ENCODE measurements around the gene ZC3H7B. TPM values are rescaled to one million over a fixed set of nuclear protein-coding genes. Genes with fewer than 3 reads are reported as not detected.
A peak's percentile ranks its signal among the peaks of the same experiment; 100 is the strongest.

The ZC3H7B gene
- total RNA-seq, 1 experiment from 2014 or later, result 58.7 TPM

DNA sequence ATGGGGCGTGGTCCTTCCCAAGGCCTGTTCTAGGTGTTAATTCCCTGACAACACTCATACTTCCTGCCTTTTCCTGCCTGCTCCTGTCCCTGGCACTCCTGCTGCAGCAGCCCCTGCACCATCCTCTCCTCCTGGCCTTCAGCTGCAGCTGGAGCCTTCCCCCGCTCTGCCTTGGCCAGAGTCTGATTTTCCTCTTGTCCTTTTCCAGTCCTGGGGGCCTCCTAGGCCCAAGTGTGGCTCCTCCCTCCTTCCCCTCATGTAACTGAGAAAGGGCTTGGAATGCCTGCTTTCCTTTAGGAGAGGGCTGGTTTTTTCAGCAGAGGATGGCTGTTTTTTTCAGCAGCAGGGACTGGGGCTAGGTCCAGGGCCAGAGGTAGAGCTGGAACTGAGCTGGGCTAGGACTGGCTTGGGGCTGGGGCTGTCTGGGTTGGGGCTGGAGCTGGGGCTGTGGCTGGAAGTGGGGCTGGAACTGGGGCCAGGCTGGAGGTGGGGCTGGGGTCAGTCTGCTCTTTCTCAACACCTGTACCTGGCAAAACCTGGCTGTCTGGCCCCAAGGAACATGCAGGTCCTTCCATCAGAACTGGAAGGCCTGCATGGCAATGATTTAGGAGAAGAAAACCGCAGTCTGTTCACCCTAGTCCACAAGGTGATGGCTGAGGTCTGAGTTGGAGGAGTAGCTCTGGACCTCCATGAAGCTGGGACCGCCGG is 23.6 kb downstream of the ZC3H7B start:
- no peak for DNase-seq (ENCODE audit: low read depth)

DNA sequence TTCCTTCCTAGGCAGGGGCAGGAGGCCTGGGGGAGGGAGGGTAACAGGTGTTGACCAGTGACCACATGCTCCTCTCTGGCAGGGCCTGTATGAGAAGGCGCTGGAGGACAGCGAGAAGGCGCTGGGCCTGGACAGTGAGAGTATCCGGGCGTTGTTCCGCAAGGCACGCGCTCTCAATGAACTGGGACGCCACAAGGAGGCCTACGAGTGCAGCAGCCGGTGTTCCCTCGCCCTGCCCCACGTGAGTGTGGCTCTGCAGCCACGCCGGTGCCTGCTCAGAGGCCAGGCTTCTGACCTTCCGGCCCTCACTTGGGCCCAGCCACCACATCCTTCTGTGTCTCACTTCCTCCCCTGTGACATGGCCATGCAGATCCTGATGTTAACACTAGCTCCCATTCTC is 25.8 kb downstream of the ZC3H7B start:
- DNase-seq (ENCODE audit: low read depth), result peak; percentile 57

DNA sequence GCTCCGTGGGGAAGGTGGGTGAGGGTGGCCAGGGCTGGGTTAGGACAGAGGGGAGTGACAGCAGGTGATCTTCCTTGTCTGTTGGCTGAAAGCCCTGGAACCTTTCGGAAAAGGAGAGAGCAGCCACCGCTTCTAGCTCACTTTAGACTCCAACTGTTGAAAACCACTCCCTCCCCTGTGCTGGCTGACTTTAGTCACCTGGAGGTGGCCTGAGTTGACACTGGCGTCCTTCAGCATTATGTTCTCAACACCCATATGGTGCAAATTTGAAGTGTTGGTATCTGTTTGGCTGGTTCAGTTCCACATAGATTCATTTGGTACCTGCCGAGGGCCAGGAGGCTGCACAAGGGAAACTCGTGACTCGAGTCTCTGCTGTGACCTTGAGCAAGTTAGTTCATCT is 28.8 kb downstream of the ZC3H7B start:
- no peak for DNase-seq (ENCODE audit: low read depth)

DNA sequence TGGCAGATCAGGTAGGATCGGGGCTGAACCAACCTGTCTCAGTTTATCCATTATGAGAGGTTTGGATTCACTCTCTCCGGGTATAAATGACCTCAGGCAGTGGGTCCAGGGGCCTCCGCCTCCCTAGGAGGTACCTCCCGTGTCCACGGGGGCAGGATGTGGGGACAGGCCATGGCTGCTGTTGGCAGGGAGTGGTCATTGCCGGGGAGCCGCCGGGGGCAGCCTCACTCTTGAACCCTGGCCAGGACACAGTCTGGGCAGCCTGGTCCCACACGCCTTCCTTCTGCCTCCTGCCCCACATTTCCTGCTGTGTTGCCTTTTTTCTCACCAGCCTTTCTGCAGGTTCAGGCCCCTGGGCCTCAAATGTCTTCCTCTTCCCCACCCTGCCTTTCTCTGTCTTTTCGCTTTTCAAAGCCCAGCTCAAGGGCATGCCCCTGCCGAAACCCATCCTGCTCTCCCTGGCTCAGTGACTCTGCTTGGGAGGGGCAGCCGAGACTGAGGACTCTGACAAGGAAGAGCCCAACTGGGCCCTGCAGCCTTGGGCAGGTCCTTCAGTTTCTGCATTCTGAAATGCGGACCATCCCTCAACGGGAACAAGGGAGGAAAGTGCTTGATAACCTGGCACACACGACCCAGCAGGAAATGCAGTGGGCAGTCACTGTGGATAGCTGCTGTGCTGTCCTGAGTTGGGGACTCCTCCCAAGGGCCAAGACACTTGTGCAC is 31.1 kb downstream of the ZC3H7B start:
- DNase-seq (ENCODE audit: low read depth), result no peak

DNA sequence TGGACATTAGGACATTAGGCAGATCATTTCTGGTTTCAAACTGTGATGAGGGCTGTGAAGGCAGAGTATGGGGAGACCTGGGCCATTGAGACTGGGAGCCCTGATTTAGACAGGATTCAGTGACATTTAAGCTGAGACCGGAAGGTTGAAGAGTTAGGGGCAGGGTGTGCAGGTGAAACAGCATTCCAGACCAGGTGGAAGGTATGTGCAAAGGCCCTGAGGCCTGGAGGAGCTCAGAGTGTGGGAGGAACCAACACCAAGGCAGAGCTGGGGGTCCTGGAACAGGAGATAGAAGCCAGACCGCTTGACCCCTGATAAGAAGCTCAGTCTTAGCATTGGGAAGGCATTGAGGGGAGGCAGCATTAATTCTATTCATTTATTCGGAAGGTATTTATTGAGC is 32.5 kb downstream of the ZC3H7B start:
- DNase-seq (ENCODE audit: low read depth), result no peak

DNA sequence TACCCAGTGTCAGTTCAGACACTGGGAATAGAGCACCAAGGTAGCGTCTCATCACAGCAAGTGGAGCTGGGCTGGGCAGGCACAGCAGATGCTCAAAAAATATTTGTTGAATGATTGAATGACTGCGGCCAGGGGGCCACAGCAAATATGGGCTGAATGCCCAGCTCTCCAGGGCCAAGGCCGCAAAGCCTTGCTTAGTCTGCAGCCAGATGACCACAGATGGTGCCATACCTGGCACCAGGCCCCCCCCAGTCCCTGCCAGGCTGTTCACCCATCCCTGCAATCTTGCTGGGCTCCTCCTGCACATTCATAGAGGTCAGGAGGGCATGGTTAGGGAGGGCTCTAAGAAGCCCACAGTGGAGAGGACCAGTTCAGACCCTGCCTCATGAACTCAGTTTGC is 32.9 kb downstream of the ZC3H7B start:
- DNase-seq (ENCODE audit: low read depth), result no peak

DNA sequence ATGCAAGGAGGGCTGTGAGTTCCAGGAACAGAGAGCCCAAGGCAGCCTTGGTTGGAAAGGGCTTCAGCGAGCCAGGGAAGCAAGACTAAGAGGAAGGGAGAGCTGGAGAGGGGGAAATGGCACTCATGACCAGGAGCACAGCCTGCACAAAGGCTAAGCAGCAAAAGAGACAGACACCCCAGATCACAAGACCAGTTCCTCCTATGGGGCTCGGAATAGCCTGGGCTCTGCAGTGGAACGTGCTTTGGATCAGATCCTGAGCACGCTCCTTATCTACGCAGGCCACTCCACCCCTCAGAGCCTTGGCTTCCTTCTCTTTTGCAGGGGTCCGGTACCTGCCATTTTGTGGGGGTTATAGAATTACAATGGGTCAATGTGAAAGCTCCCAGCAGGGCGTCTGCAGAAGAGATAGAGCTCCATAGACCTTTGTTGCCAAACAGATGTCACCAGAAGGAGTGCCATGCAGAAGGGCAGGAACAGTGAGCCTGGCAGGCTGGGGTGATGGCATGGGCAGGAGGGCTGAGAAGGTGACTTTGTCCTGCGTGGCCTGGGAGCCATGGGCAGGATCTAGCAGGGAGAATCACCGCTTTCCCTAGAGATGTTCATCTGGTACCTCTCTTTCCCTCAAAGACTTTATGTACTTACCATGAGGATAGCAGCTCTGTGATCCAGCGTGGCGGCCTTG is 33.8 kb downstream of the ZC3H7B start:
- no peak for DNase-seq (ENCODE audit: low read depth)

DNA sequence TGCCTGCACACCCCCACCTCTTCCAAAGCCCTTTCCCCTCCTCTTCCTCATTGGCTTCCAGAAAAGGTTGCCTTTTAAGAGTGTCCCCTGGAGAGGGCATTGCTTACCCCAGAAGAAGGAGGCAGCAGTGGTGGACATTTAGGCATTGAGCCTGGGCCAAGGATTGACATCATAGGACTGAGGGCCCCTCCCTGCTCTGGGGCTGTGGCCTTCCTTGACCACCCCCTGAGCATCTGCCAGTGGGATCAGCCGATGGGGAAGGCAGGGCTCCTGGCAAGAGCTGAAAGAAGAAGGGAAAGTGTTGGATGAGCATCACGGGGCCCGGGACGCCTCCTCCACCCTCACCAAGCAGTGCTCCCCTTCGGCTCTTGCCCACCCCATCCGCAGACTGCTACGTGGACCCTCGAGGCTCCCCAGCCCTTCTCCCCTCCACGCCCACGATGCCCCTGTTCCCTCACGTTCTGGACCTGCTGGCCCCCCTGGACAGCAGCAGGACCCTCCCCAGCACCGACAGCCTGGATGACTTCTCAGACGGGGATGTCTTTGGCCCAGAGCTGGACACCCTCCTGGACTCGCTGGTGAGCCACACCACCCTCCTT is 37.4 kb downstream of the ZC3H7B start:
- no peak for DNase-seq (ENCODE audit: low read depth)

DNA sequence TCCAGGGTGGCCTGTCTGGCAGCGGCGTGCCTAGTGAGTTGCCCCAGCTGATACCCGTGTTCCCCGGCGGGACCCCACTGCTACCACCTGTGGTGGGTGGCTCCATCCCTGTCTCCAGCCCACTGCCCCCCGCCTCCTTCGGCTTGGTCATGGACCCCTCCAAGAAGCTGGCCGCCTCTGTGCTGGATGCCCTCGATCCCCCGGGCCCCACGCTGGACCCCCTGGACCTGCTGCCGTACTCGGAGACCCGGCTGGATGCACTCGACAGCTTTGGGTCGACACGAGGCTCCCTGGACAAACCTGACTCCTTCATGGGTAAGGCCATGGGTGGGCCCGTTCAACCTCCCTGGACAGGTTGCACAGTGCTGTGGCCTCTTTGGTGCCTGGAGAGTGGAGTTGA is 38.5 kb downstream of the ZC3H7B start:
- DNase-seq (ENCODE audit: low read depth), result no peak

DNA sequence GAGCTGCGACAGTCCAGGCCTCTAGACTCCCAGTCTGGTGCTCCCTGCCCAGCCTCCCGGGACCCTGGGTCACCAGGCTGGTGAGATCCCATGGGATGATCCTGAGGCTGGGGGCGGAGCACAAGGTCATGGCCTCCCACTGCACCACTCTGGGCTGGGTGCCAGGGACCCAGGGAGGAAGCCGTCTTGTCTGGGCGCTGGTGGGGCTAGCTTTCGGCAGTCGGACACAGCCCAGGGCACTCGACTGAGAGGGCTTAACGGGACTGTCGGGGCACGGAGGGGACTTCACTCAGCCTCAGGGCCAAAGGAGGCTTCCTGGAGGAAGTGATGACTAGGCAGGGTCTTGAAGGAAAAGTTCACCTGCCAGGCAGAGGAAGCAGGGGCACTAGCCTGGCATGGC is 39.0 kb downstream of the ZC3H7B start:
- no peak for DNase-seq (ENCODE audit: low read depth)

DNA sequence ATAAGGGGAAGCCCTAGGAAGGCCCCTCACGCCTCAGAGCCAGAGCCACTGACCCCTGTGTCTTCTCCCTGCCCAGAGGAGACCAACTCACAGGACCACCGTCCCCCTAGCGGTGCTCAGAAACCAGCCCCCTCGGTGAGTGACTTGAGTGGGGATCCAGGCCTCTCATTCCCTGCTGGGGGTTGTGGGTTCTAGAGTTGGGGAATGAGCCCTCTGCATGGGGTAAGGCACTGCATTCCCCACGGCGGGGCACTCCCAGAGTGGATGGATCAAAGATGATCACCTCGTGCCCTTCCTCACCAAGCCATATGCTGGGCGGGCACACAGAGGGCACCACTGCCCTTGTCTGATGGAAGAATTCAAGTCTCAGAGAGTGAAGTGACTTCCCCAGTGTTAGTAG is 39.7 kb downstream of the ZC3H7B start:
- DNase-seq (ENCODE audit: low read depth), result no peak

DNA sequence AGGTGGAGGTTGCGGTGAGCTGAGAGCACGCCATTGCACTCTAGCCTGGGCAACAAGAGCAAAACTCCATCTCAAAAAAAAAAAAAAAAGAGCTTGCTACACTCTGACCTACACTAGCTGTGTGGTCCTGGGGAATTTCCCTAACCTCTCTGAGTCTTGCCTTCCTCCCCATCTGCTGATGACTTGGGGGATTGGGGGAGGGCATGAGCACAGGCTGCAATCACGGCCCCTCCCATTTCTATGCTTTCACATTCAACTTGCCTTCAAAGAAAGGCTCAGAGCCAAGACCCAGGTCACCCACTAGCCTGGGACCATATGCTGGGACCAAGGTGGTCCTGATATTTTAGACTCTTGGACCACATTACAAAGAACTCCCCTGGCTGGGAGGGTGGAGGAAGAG is 40.7 kb downstream of the ZC3H7B start:
- DNase-seq (ENCODE audit: low read depth), result no peak

DNA sequence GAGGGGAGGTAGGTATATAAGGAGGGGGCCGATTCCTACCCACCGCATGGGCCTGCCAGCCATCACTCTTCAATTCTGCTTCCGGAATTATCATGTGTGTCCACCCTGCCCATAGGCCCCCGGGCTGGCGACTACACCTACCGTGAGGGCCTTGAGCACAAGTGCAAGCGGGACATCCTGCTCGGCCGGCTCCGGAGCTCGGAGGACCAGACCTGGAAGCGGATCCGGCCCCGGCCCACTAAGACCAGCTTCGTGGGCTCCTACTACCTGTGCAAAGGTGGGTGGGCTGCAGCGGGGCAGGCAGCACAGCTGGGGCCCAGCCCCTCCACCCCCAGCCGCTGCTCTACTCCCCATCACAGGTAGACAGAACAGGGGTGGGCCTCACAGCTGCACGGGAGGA is 42.0 kb downstream of the ZC3H7B start:
- DNase-seq (ENCODE audit: low read depth), result no peak

DNA sequence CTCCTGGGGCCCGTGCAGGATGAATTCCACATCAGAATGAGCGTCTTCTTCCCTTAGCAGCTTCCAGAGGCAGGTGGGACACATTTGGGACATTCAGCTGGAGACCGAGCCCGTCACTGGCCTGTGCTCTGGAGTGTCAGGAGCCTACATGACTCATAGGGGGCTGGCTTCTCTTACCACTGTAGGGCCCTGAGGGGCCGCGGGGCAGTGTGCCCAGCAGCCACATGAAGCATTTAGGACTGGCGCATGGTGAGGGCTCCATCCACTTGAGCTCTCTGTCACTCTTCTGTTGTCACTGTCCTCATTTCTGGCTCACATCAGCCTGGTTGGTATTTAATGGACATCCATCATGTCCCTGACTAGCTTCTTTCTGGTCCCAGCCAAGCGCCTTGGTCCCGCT is 42.4 kb downstream of the ZC3H7B start:
- DNase-seq (ENCODE audit: low read depth), result no peak

DNA sequence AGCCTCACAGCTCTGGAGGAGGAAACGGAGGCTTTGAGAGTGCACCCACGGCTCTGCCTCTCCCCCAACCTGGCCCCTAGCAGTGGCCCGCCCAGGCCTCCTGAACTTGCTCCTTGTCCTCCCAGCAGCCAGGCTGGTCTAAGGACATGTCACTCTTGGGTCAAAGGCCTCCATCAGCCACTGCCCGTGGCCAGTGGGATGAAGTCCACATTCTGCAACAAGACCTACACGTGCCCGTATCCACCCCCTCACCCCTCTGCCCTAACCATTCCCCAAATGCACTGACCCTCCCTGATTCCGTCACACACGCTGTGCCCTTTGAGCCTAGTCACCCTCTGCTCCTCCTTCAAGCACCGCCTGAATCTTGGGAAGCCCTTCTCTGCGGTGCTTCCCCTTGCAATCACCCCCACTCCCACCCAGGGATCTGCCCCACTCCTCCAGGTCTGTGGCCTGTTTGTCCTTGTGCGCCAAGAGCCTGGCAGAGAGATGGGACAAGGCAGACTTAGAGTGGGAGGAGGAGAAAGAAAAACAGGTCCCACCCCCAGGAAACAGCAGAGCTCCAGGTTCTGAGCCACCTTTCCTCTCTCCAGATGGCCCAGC is 43.0 kb downstream of the ZC3H7B start:
- no peak for DNase-seq (ENCODE audit: low read depth)

DNA sequence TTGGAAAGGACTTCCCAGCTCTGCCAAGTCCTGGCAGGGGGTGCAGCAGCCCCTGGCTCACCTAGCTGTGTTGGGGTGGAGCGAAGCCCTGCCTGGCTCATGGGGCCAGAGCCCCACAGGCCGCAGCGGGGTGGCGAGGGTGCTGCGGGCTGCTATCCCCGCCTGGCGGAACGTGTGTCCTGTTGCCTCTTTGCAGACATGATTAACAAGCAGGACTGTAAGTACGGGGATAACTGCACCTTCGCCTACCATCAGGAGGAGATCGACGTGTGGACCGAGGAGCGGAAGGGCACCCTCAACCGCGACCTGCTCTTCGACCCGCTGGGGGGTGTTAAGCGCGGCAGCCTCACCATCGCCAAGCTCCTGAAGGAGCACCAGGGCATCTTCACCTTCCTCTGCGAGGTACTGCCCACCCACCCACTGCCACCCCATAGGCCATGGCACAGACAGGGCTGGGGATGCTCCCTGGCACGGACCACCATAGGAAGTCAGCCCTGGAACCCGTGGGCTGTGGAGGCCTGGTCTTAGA is 44.5 kb downstream of the ZC3H7B start:
- DNase-seq (ENCODE audit: low read depth), result no peak

DNA sequence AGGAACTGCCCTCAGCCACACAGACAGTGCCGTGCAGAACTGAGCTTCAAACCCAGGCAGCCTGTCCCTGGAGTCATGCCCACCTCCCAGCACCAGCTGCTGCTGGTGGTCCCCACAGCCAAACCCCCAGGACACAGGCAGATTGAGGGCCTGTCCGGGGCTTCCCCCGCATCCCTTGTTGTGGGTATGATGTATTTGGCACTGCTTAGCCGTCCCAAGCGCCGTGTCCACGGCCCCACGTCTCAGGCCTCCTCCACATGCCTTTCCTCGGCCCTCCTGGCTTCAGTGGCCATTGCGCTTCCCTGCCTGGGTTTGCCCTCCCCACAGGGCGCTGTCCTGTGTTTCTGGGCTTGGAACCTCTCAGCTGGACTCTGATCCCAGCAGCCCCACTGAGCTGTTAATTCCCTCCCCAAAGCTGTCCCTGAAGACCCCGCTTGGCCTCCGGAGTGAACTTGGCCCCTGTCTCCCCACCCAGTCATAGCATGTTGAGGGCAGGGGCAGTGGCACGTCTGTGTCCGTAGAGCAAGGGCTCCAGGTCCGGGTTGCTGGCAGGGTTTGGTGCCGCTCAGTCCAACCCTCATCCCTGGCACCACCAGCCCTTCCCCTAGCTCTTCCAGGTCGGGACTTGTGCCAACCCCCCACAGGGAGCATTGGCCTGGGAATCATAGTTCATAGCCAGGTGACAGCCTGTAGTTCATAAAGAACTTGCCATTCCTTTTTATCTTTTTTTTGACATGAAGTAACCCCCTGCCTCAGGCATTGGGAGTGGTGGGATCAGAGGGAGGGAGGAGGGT is 45.9 kb downstream of the ZC3H7B start:
- DNase-seq (ENCODE audit: low read depth), result no peak

DNA sequence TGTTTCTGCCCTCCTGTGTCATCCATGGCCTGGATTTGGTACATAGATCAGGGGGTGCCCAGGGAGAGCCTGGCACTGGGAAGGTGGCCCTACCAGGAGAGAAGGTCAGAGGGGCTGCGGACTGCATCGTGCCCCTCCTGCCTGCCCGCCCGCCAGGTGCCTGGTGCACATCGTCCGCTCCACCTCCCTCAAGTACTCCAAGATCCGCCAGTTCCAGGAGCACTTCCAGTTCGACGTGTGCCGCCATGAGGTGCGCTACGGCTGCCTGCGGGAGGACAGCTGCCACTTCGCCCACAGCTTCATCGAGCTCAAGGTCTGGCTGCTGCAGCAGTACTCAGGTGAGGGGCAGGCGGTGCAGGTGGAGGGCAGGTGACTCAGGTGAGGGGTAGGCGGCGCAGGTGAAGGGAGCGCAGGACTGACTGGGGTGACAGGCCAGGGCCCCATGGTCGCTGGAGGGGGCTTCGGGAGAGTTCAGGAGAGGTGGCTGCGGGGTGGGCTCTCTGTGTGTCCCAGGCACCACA is 47.7 kb downstream of the ZC3H7B start:
- no peak for DNase-seq (ENCODE audit: low read depth)

DNA sequence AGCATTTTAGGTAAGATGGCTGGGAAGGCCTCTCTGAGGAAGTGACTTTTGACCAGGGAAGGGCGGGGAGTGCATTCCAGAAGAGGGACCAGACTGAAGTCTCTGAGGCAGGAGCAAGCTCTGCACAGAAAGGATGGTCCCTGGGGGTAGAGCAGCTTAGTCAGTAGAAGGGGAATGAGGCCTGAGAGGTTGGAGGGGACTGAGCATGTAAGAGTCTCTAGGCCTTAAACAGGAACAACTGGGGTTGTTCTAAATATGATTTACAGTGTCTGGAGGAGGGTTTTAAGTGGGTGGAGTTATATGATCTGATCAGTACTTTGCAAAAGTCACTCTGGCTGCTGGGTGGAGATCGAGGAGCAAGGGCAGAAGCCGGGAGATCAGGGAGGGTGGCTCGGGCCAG is 48.8 kb downstream of the ZC3H7B start:
- DNase-seq (ENCODE audit: low read depth), result no peak

DNA sequence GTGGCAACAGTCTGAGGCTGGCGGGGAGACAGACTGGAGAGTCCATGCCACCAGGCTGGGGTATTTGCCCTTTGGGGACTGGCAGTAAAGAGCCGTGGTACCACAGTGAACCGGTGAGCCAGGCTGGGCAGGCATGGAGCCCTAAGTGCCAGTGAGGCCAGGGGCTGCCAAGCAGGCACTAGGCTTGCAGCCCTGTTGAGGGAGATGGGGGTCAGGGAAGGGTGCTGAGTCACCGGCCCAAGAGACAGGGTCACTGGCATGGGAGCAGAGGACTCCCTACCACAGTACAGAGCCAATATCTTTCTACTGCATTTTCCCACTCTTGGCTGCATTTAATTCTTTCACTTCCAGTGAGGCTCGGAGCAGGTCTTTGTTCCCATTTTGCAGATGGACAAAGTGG is 49.7 kb downstream of the ZC3H7B start:
- no peak for DNase-seq (ENCODE audit: low read depth)

DNA sequence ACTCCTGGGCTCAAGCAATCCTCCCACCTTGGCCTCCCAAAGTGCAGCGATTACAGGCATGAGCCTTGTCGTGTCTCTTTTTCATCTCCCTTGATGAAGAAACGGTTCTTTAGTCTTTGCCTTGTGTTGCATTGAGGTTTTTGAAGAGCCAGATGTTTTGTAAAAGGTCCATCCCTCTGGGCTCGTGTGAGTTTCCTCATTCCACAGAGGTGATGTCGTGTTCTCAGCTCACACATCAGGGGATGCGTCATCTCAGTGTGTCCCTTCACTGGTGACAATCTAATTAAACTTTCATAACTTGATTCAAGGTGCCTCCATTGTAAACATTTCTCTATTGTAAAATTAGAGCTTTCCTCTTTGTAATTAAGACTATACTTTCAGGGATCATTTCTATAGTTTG is 50.7 kb downstream of the ZC3H7B start:
- DNase-seq (ENCODE audit: low read depth), result peak; percentile 15
